SK-N-MC (cell line): ENCODE results near the gene SLC22A7.
"Not testable (repeated sequence)": the region's sequence is repeated elsewhere in the genome, so short reads cannot be mapped to it uniquely, and the experiment has no call there.

Experiments
- DNase-seq: peaks from one replicate; pipeline ENCODE4 v3.0.0-alpha.2; 2011; ENCODE audit warnings: low read depth, low spot score
- H3K27ac ChIP-seq: fragments of 200-600 bp; sonication (generic); 2 replicates; pipeline ENCODE4 v1.5.1; 2016; ENCODE audit warnings: mixed run types
- H3K36me3 ChIP-seq: fragments of 200-600 bp; sonication (generic); 2 replicates; pipeline ENCODE4 v1.6.1; 2017; ENCODE audit warnings: antibody characterized with exemption, low read length, mixed read lengths; ENCODE audit not compliant: insufficient read depth
- H3K4me3 ChIP-seq: fragments of 200-600 bp; sonication (generic); 2 replicates; pipeline ENCODE4 v1.5.1; 2016
- H3K9ac ChIP-seq: fragments of 200-600 bp; sonication (generic); 2 replicates; pipeline ENCODE4 v1.8.0; 2017; ENCODE audit warnings: mixed run types, mixed read lengths; ENCODE audit not compliant: insufficient read length
- H3K9me3 ChIP-seq: fragments of 200-600 bp; sonication (generic); 2 replicates; pipeline ENCODE4 v1.6.1; 2017; ENCODE audit warnings: low read depth, mild to moderate bottlenecking, antibody characterized with exemption, low read length, moderate library complexity, mixed read lengths
- EZH2 ChIP-seq: fragments of 200-600 bp; sonication (generic); IDR thresholded peaks from one replicate; pipeline ENCODE4 v1.6.1; 2017; ENCODE audit warnings: antibody characterized with exemption
- FOXP2 ChIP-seq: optimal IDR thresholded peaks from 2 replicates; pipeline ENCODE3; 2011; ENCODE audit warnings: mild to moderate bottlenecking, moderate library complexity; ENCODE audit not compliant: insufficient read depth; ENCODE audit errors: extremely low read length, control extremely low read depth
- POLR2AphosphoS5 ChIP-seq: IDR thresholded peaks from 2 replicates; pipeline ENCODE4 v1.6.1; 2012; ENCODE audit warnings: mild to moderate bottlenecking, low read depth, low read length, borderline replicate concordance

The SLC22A7 gene

GRCh38 chr6:43299338-43300293 is 1.6 kb downstream of the SLC22A7 start:
- TF ChIP-seq POLR2AphosphoS5 (no peak), EZH2 (no peak), FOXP2 (no peak)

GRCh38 chr6:43301081-43301870 is 3.2 kb downstream of the SLC22A7 start:
- Histone ChIP-seq H3K27ac (no peak overlapping the region), H3K9ac (no peak overlapping the region), H3K36me3 (no peaks in the 10 kb centered on the region), H3K9me3 (no peaks in the 10 kb centered on the region), H3K4me3 (no peak overlapping the region)
- no peak for TF ChIP-seq EZH2
- DNase-seq: no peak

More at GRCh38 chr6:43299338-43300293, 1.6 kb downstream of the SLC22A7 start:
- no peak for DNase-seq
- H3K27ac ChIP-seq: no peak overlapping the region
- no peak overlapping the region for H3K9ac ChIP-seq
- H3K4me3 ChIP-seq: no peak overlapping the region
- no peaks in the 10 kb centered on the region for H3K36me3 ChIP-seq
- H3K9me3 ChIP-seq: no peaks in the 10 kb centered on the region

GRCh38 chr6:43302126-43302525 is 4.1 kb downstream of the SLC22A7 start:
- no peak overlapping the region for H3K9ac ChIP-seq
- no peak for TF ChIP-seq EZH2
- TF ChIP-seq POLR2AphosphoS5: no peak
- no peak for TF ChIP-seq FOXP2
- DNase-seq: no peak

GRCh38 chr6:43303006-43303405 is 4.9 kb downstream of the SLC22A7 start:
- H3K36me3 ChIP-seq, H3K4me3 ChIP-seq, H3K9me3 ChIP-seq, H3K9ac ChIP-seq, DNase-seq, H3K27ac ChIP-seq: not testable (repeated sequence)

More at GRCh38 chr6:43302126-43302525, 4.1 kb downstream of the SLC22A7 start:
- Histone ChIP-seq H3K4me3 (no peak overlapping the region), H3K9me3 (no peaks in the 10 kb centered on the region), H3K36me3 (no peaks in the 10 kb centered on the region), H3K27ac (no peak overlapping the region)

- H3K36me3 ChIP-seq: no peaks in the 10 kb centered on the region
- no peak overlapping the region for H3K4me3 ChIP-seq
- no peaks in the 10 kb centered on the region for H3K9me3 ChIP-seq
- no peak overlapping the region for H3K9ac ChIP-seq
- H3K27ac ChIP-seq: no peak overlapping the region
- TF ChIP-seq POLR2AphosphoS5 (no peak), FOXP2 (no peak), EZH2 (no peak)
- no peak for DNase-seq
Measured at GRCh38 chr6:43303751-43304331, 5.8 kb downstream of the SLC22A7 start.

- Histone ChIP-seq H3K9me3 (no peaks in the 10 kb centered on the region), H3K27ac (no peak overlapping the region), H3K9ac (no peak overlapping the region), H3K36me3 (no peaks in the 10 kb centered on the region), H3K4me3 (no peak overlapping the region)
- no peak for DNase-seq
- TF ChIP-seq FOXP2 (no peak), POLR2AphosphoS5 (no peak), EZH2 (no peak)
Measured at GRCh38 chr6:43304361-43304760, 6.3 kb downstream of the SLC22A7 start.

- TF ChIP-seq FOXP2: no peak
- no peak for TF ChIP-seq EZH2
- no peak for TF ChIP-seq POLR2AphosphoS5
- DNase-seq: no peak
Measured at GRCh38 chr6:43304882-43305281, 6.8 kb downstream of the SLC22A7 start.

GRCh38 chr6:43306086-43306485 is 8.0 kb downstream of the SLC22A7 start:
- H3K27ac ChIP-seq: no peak overlapping the region

More at GRCh38 chr6:43304882-43305281, 6.8 kb downstream of the SLC22A7 start:
- H3K36me3 ChIP-seq: no peaks in the 10 kb centered on the region
- H3K9me3 ChIP-seq: no peaks in the 10 kb centered on the region
- no peak overlapping the region for H3K9ac ChIP-seq
- no peak overlapping the region for H3K27ac ChIP-seq
- H3K4me3 ChIP-seq: no peak overlapping the region

More at GRCh38 chr6:43306086-43306485, 8.0 kb downstream of the SLC22A7 start:
- TF ChIP-seq EZH2: no peak
- no peak for TF ChIP-seq POLR2AphosphoS5
- no peak for TF ChIP-seq FOXP2
- Histone ChIP-seq H3K9ac (no peak overlapping the region), H3K36me3 (no peaks in the 10 kb centered on the region), H3K4me3 (no peak overlapping the region), H3K9me3 (no peaks in the 10 kb centered on the region)
- DNase-seq: no peak
